ENCODE results near the gene SRRM3. TPM values are rescaled to one million over a fixed set of nuclear protein-coding genes. Genes with fewer than 3 reads are reported as not detected.
A peak's percentile ranks its signal among the peaks of the same experiment; 100 is the strongest.

Gene SRRM3
- total and polyA plus RNA-seq, 9 of the 15 experiments (the other 6 are each of a cell fraction or from before 2014, with no cell fraction given): 0.04 to 0.91 (median 0.46) TPM; not detected in 2

DNA sequence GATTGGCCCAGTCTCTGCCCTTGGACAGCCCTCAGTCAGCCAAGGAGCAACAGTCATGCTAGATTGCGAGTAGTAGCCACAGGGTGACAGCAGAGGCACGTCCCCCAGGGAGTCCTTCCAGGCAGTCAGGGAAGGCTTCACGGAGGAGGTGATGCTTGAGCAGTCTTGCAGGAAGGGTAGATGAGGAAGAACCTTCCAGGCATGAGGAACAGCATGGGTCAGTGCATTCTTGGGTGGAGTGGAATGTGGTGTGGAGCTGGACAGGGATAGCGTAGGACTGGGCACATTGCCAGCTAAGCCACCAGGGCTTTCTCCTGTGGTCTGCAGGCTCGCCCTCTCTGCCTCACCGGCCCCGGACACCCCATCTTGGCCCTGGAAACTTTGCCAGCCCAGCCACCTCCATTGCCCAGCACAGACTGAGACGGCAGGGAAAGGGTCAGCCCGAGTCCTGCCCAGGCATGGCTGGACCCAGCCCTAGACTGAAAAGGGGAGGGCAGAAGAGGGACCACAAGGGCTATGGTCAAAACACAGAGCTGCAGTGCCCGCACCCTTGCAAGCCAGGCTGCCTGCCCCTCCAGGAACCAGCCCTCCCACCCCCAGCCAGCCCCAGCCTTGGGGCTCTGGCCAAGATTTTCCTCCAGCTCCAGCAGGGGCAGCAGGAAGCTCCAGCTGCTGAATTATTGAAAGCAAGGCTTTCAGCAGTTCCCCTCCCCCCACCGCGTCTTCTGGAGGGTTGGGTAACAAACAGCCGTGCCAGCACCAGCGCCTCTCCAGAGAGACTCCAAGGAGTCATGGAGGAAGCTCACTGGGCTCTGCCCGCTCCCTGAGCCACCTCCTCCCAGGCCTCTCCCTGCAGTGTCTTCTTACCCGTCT, 18.7 kb downstream of the SRRM3 start (continued):
- TF ChIP-seq, protein P1, sequence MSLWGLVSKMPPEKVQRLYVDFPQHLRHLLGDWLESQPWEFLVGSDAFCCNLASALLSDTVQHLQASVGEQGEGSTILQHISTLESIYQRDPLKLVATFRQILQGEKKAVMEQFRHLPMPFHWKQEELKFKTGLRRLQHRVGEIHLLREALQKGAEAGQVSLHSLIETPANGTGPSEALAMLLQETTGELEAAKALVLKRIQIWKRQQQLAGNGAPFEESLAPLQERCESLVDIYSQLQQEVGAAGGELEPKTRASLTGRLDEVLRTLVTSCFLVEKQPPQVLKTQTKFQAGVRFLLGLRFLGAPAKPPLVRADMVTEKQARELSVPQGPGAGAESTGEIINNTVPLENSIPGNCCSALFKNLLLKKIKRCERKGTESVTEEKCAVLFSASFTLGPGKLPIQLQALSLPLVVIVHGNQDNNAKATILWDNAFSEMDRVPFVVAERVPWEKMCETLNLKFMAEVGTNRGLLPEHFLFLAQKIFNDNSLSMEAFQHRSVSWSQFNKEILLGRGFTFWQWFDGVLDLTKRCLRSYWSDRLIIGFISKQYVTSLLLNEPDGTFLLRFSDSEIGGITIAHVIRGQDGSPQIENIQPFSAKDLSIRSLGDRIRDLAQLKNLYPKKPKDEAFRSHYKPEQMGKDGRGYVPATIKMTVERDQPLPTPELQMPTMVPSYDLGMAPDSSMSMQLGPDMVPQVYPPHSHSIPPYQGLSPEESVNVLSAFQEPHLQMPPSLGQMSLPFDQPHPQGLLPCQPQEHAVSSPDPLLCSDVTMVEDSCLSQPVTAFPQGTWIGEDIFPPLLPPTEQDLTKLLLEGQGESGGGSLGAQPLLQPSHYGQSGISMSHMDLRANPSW (CRISPR knock-in tag; IDR thresholded peaks at IDR 0.05): no peak
- TF ChIP-seq ZNF561 (CRISPR knock-in tag; conservative IDR thresholded peaks at IDR 0.05) (no peak), NELFE (IDR thresholded peaks at IDR 0.05; ENCODE audit: insufficient read depth, insufficient read length) (no peak), PTTG1 (tag; IDR thresholded peaks at IDR 0.05; ENCODE audit: low read depth) (no peak), TCFL5 (CRISPR knock-in tag; conservative IDR thresholded peaks at IDR 0.05) (no peak), HDAC6 (IDR thresholded peaks at IDR 0.05; ENCODE audit: low read depth, low read length) (no peak), HLTF (IDR thresholded peaks at IDR 0.05) (no peak), FOXP1 (CRISPR knock-in tag; IDR thresholded peaks at IDR 0.05) (no peak), ARHGAP35 (IDR thresholded peaks at IDR 0.05; ENCODE audit: partially characterized antibody) (no peak), BHLHE40 (IDR thresholded peaks at IDR 0.05; ENCODE audit: low read length) (no peak), SIRT6 (IDR thresholded peaks at IDR 0.05; ENCODE audit: low read depth, low read length) (no peak), ZNF134 (CRISPR knock-in tag; conservative IDR thresholded peaks at IDR 0.05) (no peak)
- TF ChIP-seq, protein P2, sequence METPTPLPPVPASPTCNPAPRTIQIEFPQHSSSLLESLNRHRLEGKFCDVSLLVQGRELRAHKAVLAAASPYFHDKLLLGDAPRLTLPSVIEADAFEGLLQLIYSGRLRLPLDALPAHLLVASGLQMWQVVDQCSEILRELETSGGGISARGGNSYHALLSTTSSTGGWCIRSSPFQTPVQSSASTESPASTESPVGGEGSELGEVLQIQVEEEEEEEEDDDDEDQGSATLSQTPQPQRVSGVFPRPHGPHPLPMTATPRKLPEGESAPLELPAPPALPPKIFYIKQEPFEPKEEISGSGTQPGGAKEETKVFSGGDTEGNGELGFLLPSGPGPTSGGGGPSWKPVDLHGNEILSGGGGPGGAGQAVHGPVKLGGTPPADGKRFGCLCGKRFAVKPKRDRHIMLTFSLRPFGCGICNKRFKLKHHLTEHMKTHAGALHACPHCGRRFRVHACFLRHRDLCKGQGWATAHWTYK (CRISPR knock-in tag; IDR thresholded peaks at IDR 0.05): no peak
- TF ChIP-seq, protein P3, sequence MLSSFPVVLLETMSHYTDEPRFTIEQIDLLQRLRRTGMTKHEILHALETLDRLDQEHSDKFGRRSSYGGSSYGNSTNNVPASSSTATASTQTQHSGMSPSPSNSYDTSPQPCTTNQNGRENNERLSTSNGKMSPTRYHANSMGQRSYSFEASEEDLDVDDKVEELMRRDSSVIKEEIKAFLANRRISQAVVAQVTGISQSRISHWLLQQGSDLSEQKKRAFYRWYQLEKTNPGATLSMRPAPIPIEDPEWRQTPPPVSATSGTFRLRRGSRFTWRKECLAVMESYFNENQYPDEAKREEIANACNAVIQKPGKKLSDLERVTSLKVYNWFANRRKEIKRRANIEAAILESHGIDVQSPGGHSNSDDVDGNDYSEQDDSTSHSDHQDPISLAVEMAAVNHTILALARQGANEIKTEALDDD (IDR thresholded peaks at IDR 0.05): no peak
- TF ChIP-seq, protein P4, sequence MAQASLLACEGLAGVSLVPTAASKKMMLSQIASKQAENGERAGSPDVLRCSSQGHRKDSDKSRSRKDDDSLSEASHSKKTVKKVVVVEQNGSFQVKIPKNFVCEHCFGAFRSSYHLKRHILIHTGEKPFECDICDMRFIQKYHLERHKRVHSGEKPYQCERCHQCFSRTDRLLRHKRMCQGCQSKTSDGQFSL (CRISPR knock-in tag; IDR thresholded peaks at IDR 0.05): no peak
- TF ChIP-seq, protein P4 (tag; IDR thresholded peaks at IDR 0.05): no peak
- TF ChIP-seq, protein P5, sequence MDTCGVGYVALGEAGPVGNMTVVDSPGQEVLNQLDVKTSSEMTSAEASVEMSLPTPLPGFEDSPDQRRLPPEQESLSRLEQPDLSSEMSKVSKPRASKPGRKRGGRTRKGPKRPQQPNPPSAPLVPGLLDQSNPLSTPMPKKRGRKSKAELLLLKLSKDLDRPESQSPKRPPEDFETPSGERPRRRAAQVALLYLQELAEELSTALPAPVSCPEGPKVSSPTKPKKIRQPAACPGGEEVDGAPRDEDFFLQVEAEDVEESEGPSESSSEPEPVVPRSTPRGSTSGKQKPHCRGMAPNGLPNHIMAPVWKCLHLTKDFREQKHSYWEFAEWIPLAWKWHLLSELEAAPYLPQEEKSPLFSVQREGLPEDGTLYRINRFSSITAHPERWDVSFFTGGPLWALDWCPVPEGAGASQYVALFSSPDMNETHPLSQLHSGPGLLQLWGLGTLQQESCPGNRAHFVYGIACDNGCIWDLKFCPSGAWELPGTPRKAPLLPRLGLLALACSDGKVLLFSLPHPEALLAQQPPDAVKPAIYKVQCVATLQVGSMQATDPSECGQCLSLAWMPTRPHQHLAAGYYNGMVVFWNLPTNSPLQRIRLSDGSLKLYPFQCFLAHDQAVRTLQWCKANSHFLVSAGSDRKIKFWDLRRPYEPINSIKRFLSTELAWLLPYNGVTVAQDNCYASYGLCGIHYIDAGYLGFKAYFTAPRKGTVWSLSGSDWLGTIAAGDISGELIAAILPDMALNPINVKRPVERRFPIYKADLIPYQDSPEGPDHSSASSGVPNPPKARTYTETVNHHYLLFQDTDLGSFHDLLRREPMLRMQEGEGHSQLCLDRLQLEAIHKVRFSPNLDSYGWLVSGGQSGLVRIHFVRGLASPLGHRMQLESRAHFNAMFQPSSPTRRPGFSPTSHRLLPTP (IDR thresholded peaks at IDR 0.05; ENCODE audit: borderline replicate concordance, extremely low read depth, insufficient read length): peak; percentile 78
- TF ChIP-seq, protein P6, sequence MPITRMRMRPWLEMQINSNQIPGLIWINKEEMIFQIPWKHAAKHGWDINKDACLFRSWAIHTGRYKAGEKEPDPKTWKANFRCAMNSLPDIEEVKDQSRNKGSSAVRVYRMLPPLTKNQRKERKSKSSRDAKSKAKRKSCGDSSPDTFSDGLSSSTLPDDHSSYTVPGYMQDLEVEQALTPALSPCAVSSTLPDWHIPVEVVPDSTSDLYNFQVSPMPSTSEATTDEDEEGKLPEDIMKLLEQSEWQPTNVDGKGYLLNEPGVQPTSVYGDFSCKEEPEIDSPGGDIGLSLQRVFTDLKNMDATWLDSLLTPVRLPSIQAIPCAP (CRISPR knock-in tag; IDR thresholded peaks at IDR 0.05; ENCODE audit: borderline replicate concordance): no peak

Measured in K562 (cell line).